GM21786 (cell line): ENCODE data around the gene LBHD2.
"Not testable (repeated sequence)": the region's sequence is repeated elsewhere in the genome, so short reads cannot be mapped to it uniquely, and the experiment has no call there.

ENCODE experiments used
- ATAC-seq: cut with Tn5 transposase; IDR thresholded peaks from one replicate; pipeline ENCODE4 v1.9.1; 2021; ENCODE audit not compliant: unreplicated experiment

The LBHD2 gene

DNA sequence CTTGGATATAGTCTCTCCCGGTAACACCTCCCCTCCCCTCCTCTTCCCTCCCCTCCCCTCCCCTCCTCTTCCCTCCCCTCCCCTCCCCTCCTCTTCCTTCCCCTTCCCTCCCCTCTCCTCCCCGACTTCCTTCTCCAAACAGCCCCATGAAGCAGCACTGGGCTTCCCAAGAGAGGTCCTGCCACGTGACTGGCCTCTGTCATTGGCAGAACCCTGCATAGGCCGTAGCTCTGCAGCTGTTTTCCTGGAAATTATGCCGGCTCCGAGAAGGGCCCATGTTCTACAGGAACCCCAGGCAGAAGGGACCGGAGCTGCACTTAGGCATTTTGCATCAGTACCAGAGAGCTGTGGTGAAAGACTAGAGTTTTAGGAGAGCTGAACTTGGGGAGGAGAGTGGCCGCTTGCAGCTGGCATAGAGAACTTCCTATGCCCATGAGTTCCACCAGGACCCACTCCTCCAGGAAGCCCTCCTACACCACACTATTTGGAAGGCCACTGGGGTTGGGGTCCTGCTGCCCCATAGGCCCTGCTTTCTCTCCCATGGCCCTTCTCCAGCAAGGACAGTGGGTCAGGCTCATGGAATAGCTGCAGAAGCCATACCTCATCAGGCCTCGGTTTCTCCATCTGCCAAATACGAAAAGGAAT, 34.1 kb downstream of the LBHD2 start:
- ATAC-seq = no peak

DNA sequence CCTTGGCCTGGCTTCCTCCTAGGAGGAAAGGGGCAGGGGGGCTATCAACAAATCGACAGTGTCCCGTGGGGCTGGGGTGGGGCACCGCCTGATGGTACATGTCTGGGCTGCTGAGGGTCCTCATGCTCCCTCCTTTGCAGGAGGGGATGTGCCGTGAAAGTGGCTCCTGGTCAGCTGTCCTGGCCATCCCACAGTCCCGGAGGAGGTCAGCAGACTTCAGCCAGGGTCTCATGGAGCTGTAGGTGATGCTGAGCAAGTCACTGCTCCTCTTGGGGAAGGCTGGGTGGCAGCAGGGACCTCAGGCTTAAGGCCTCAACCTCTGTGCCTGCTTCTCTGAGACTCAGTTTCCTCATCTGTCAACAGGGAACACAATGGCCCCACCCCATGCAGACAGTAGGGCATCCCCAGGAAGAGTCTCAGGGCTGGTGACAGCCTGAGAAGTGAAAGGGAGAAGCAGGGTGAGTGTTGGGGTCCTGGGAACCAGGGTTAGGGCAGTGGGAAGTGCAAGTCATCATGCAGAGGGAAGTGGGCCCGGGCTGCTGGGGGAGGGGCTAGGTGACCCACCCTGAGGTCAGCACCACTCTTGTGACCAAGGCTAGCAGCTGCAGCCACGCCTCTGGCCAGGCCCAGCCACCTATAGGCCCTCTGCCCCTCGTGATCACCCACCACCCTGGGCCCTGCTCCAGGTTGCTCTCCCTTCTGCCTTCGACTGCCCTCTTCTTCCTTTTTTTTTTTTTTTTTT, 34.8 kb downstream of the LBHD2 start:
- no peak for ATAC-seq

DNA sequence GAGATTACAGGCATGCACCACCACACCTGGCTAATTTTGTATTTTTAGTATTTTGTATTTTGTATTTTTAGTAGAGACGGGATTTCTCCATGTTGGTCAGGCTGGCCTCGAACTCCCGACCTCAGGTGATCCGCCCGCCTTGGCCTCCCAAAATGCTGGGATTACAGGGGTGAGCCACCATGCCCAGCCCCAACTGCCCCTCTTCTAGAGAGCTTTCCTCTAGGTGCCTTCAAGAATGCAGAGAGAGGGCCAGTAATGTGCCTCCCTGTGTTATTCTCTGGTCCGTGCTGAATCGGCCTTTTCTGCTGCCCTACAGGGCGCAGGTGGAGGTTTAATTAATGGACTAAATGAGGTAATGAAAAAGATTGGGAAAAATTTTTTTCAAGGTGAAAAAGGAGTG, 35.5 kb downstream of the LBHD2 start:
- ATAC-seq = not testable (repeated sequence)

DNA sequence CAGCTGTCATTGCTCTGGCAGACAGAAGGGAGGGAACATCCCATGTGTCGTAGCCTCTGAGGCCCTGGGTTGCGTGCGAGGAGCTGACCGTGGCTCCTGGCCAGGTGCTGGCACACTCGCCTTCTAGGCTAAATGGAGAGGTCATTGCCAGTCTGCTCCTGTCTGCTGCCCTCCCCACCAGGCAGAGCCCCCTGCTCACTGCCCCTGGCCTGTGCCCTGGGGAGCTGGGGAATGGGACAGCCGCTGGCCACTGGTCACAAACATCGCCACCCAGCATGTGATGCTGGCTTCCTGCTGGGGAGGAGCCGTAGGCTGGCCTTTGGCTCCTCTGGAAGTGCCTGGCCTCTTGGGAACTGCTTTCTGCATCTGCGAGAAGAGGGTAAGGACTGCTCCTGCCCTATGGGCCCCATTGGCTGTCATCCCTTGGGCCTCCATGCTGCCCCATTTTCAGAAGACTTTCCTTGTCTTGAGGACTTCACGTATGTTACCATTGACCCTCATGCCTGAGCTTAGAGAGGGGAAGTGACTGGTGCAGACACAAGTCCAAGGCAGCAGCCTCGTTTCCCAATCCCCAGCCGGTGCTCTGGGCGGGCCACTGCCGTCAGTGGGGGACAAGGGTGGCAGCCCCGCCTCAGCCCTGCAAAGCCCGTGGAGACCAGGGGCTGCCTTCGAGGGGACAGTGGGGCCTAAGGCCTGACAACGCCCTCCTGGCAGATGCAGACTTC, 37.3 kb downstream of the LBHD2 start:
- no peak for ATAC-seq

DNA sequence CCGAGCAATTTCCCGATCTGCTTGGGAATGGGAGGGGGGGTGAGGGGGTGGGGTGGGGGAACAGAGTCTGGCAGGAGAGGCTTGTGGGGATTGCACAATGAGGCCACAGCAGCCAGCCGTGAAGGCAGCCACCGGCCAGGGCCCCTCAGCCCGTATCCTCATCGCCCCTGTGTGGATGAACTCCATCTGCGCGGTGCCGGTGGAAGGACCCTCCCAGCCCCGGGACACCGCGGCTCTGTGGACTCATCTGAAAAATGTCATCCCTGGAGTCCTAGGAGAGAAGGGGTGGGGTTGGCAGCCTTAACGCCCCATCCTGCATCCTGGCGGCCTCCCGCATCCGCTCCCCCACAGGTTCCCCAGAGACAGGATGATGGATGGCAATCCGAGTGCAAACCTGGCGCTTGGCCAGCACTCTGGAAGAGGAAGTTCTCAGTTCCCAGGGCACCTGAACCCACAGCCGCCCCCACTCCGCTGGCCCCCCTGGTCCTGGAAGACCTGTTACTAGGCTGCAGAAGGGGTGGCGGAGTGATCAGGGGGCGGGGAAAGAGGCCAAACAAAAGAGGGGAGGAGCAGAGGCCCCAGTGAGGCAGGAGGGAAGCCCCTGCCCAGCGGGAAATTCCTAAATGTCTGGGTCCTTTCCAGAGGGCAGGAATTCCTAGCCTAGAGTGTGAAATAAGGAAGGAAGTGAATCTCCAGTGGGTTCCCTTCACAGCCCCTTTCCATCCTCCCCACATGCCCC, 38.0 kb downstream of the LBHD2 start:
- no peak for ATAC-seq

DNA sequence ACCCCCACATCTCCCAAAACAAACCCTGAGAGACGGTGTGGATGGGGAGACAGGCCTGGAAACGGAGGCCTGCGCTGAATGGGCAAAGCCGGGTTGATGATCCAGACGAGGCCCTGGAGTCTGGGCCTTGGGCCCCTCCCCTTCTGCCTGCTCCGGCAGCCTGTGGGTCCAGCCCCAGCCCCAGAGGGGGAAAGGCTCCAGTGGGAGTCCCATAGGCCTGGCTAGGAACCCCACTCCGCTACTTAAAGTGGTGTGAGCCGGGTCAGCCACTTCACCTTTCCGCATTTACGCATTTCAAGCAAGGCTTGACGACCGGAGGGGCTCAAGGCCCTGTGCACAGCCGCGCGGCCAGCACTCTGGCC, 38.6 kb downstream of the LBHD2 start:
- no peak for ATAC-seq

DNA sequence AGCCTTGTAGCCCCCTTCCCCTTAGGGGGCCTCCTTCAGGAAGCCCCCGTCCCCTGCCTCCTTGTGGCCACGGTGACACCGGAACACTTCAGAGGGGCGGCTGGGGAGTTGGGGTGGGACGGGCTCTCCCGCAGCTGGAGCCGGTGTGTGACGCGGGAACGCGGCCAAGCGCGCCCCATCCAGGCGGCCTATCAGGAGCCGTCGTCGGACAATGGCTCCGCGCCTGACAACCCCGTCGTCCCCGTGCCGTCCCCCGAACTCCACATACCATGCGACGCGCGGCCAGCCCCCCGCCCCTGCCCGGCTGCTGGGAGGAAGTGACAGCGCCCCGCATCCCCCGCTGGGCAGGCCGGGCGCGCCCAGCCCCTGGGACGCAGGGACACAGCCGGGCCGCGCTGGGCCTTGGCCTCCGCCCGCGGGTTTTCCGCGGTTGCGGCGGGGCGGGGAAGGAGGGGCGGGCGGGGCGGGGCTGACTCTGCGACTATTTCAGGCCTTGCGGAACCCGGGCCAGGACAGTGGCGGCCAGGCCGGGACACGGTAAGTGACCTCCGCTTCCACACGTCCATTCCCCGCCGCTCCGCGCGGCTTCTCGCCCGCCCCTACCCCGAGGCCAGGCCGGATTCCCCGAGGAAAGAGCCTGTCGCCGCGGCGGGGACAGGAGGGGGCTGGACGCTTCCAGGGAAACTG, 39.1 kb downstream of the LBHD2 start, which contains the start of gene TNFAIP2:
TSS of gene TNFAIP2 (plus strand) at position 515 of the 687 bp plus-strand sequence. CDS start 2,997 bp downstream, outside the sequence.
- ATAC-seq = no peak

DNA sequence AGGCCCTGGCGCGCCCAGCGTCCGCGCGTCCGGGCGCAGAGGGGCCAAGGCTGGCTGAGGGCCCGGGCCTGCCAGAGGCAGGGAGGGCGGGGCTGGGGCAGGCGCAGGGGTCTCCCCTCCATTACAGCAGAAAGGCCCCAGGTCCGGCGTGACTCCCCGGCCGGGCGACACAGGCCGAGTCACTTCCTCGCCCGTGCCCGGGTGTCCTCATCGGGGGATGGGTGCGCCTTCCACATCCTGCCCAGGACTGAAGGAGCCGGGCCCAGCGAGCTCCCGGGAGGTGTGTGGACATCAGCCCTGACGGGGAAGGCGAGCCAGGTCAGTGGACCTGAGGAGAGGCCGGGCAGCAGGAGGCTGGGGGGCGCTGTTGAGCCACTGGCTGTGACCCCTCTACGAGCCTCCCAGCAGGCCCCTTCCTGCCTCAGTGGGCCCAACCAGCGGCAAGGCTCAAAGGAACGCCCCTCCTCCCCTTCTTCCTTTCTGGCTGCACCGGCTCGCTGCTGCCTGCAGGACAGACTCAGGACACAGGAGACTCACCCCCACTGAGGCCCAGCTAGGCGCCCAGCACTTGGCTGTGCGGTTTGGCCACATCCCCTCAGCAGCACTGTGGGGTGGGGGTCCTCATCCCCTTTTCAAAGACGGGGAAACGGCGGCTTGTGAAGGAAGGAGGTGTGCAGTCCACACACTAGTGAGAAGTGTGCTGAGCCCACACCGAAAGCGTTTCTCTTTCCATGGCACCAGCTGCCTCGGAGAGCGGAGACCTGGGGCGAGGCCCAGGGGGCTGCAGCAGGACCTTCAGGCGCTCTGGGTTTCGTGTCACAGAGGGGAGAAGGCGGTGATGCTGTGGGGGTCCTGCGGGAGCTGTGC, 39.9 kb downstream of the LBHD2 start:
- no peak for ATAC-seq

DNA sequence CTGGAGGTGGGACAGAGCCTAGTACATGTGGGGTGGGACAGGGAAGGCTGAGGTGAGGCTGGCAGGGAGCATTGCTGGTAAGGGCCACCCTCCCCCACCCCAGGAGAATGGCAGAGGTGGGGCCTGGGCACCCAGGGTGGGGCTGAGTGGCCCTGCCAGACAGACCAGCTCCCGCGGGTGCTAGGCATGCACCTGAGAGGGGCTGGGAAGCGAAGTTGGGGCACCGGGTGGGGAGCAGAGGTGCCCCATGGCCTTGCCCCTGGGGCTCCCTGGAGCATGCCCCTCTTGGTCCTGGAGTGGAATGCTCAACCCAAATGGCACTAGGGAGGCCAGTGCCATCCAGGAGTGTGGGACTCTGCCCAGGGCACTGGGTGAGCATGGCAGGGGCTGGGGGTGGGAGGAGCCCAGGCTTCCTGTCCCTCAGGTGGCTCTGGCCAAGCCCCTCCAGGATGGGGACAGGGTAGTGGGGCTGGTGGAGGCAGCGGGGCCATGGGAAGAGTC, 40.5 kb downstream of the LBHD2 start:
- ATAC-seq = no peak

DNA sequence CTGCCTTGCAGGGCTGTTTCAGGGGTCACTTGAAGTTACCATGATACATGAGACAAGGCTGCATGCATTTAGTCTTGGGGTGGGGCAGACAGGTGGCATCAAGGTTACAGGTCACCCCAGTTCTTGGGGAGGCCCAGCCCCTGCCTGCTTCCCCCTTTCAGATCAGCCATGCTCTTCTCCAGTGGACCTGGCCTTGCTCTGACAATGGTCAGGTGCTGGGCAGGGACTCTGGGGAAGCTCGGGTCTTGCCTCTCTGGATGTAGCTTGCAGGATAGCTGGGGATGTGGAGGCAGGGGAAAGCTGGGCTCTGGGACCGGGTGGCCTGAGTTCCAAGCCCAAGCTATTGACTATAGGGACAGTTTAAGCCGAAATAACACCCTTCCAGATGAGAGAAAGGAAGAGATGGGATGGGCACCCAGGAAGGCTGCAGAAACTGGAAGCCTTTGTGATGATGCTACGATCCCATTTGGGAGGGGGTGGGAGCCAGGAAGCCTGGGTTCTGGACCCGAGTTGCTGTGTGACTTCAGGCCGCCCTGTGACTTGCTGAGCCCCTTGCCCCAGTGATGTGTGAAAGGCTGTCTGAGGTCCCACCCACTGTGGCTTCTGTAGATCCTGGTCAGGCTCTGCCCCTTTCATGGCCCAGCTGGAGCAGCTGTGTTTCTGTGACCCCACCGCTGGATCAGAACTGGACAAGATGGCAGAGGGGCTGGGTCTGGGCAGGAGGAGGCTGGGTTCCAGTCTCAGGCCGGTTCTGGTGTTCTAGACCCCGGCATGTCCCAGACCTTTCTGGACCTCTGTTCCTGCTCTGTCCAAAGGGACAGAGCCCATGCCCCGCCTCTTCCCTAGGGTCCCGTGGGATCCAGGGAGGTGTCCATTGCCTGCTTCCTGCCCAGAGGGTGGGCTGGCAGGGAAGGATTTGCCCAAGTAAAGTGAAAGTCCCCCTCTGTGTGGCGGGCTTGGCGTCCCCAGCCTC, 41.4 kb downstream of the LBHD2 start:
- ATAC-seq = no peak

DNA sequence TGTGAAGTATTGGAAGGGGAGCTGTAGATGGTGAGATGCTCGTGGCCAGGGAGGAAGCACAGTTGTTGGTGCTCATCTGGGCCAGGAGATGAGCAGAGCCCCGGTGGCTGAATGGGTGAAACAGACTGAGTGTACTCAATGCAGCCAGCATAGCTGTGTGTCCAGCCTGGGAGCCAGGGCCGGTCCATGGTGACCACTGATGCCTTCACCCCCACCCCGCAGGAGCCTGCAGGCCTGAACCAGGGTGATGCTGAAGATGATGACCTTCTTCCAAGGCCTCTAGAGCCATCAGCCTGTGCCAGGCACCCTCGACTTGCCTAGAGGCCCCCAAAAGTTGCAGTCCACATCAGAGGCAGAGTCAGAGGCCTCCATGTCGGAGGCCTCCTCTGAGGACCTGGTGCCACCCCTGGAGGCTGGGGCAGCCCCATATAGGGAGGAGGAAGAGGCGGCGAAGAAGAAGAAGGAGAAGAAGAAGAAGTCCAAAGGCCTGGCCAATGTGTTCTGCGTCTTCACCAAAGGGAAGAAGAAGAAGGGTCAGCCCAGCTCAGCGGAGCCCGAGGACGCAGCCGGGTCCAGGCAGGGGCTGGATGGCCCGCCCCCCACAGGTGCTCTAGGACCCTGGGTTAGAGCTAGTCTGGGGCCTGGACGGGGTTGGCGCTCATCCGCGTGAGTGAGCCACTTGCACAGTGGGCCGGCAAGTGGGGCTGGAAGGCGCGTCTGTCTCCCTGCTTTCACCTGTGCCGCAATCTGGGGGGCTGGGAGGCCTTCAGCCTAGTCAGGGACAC, 42.3 kb downstream of the LBHD2 start:
- ATAC-seq = no peak

DNA sequence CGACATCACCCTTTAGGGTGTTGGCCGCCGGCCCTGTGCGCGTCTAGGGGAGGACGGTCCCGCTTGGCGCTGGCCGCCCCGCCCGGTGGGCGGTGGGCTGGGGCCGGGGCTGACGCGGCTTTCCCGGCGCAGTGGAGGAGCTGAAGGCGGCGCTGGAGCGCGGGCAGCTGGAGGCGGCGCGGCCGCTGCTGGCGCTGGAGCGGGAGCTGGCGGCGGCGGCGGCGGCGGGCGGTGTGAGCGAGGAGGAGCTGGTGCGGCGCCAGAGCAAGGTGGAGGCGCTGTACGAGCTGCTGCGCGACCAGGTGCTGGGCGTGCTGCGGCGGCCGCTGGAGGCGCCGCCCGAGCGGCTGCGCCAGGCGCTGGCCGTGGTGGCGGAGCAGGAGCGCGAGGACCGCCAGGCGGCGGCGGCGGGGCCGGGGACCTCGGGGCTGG, 42.9 kb downstream of the LBHD2 start:
- ATAC-seq = no peak

DNA sequence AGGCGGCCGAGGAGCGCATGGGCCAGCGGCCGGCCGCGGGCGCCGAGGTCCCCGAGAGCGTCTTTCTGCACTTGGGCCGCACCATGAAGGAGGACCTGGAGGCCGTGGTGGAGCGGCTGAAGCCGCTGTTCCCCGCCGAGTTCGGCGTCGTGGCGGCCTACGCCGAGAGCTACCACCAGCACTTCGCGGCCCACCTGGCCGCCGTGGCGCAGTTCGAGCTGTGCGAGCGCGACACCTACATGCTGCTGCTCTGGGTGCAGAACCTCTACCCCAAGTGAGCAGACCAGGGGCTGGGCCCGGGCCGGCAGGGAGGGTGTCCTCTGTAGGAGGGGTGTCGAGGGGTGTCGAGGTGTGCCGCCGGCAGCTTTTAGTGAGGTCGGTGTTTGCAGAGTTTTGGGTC, 43.3 kb downstream of the LBHD2 start:
- ATAC-seq = no peak

DNA sequence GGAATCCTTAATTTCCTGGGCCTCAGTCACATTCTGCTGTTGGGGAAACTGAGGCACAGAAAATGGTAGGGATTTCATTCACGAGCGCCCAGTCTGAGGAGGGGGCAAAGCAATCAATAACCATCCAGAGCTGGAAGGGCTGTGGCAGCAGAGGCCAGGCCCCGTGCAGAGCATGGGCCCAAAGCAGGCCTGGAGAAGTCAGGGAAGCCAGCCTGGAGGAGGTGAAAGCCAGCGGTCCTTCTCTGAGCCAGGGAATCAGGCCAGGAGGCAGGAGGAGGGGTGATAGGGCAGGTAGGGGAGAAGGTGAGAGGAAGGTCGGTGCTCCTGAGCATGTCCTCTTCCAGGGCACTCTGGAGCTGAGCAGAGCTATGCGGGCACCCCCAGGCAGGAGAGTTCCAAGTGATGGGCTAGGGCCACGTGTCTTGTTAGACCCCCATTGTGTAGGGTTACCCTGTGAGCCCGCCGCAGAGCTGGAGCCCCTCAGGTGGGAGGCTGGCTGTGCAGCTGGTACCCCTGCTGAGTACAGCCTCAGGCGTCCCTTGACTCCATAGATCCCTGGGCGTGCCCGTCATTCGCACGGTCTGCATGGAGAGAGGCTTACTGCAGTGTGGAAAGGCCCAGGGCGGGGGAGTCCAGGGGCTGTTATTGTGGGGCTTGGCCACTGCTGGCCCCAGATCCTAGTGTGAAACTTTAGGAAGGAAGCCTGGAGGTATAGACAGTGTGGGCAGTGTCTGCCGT, 44.0 kb downstream of the LBHD2 start:
- no peak for ATAC-seq

DNA sequence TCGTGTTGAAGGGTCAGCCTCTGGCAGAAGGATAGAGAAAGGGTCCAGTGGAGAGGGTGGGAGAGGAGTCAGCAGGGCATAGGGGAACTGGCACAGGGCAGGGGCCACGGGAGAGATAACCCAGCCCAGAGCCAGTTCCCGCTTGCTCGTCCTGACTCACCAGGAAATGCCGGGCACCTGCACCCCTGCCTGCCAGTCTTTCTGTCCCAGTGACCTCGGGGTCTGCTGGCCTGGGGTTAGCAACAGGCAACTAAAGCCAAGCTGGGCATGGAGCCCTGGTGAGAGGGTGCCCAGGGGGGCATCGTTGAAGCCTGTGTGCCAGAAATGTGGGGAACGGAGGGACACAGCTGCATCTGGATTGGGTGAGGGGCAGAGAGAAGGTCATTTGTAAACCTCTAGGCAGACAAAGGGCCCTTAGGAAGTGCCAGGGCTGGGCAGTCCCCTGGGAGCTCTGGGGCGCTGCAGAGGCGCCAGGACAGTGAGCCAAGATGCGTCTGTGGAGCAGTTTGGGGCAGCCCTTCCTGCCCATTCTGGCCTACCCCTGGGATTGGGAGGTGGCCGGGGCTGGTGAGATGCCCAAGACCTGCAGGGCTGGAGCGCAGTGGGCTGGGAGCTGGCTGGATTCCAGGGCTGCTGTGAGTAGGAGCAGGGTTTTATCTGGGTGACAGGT, 44.8 kb downstream of the LBHD2 start:
- ATAC-seq = no peak

DNA sequence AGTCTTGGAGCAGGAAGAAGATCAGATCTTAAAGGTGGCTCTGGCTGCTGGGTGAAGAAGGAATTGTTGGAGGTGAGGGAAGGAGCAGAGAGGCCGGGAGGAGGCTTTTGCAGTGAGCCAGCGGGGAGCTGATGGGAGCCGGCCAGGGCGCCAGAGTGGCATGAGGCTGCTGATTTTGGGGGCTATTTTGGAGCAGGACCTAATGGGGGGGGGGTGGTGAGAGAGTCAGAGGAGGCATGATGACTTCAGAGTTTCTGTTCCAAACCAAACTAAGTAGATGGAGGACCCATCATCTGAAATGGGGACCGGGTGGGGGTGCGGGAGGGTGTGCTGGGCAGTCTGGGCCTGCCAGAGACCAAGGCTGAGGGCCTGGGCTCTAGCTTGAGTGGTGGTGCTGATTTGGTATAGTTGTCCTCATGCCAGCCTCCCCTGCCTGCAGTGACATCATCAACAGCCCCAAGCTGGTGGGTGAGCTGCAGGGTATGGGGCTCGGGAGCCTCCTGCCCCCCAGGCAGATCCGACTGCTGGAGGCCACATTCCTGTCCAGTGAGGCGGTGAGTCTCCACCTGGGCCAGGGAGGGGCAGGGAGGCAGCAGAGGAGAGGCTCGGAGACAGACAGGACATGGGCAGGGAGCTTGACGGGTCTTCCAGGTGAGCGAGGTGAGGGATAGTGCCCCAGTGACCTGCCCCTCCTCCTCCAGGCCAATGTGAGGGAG, 45.4 kb downstream of the LBHD2 start:
- no peak for ATAC-seq
